GM10266 (cell line): ENCODE results near the gene GRM7.

Source experiments
- DNase-seq: peaks from one replicate; pipeline ENCODE4 v3.0.0; 2012; ENCODE audit errors: extremely low spot score
- CTCF ChIP-seq: IDR thresholded peaks from 2 replicates; pipeline ENCODE4 v1.5.1; 2012; ENCODE audit warnings: mild to moderate bottlenecking, low read depth; ENCODE audit not compliant: control insufficient read depth, insufficient read depth; ENCODE audit errors: missing control alignments

Gene GRM7

GRCh38 chr3:7581831-7582230, 720.9 kb downstream of the GRM7 start:
- TF ChIP-seq CTCF: no peak
- DNase-seq: no peak

GRCh38 chr3:7585052-7585451, 724.1 kb downstream of the GRM7 start:
- TF ChIP-seq CTCF: no peak

GRCh38 chr3:7588236-7588635, 727.3 kb downstream of the GRM7 start:
- TF ChIP-seq CTCF: no peak
- no peak for DNase-seq

More at GRCh38 chr3:7585052-7585451, 724.1 kb downstream of the GRM7 start:
- DNase-seq: no peak

GRCh38 chr3:7589526-7589925, 728.6 kb downstream of the GRM7 start:
- DNase-seq: no peak
- TF ChIP-seq CTCF: no peak

GRCh38 chr3:7602297-7602696, 741.4 kb downstream of the GRM7 start:
- no peak for DNase-seq
- TF ChIP-seq CTCF: no peak

GRCh38 chr3:7607083-7607482, 746.2 kb downstream of the GRM7 start:
- no peak for DNase-seq
- no peak for TF ChIP-seq CTCF

- DNase-seq: no peak
- TF ChIP-seq CTCF: no peak
These were observed 746.8 kb downstream of the GRM7 start for GRCh38 chr3:7607676-7608075.

- DNase-seq: no peak
- TF ChIP-seq CTCF: no peak
These were observed 749.7 kb downstream of the GRM7 start for GRCh38 chr3:7610634-7611033.
